GM20000 (cell line): ENCODE measurements around the gene LONRF2.
"Not testable (repeated sequence)": the region's sequence is repeated elsewhere in the genome, so short reads cannot be mapped to it uniquely, and the experiment has no call there.

ENCODE experiments used
- DNase-seq: peaks from one replicate; pipeline ENCODE4 v3.0.0; 2012; ENCODE audit warnings: low spot score
- CTCF ChIP-seq: IDR thresholded peaks from 2 replicates; pipeline ENCODE4 v1.5.1; 2012; ENCODE audit warnings: mild to moderate bottlenecking, control low read depth; ENCODE audit errors: extremely low read depth, missing control alignments

Gene LONRF2

GRCh38 chr2:100321866-100322820 lies at the start of gene LONRF2:
Gene LONRF2 (minus strand): TSS chr2:100322501. CDS start chr2:100322093, 408 bp downstream.
- peak; percentile 36 for DNase-seq
- TF ChIP-seq CTCF: no peak

GRCh38 chr2:100367163-100367562 lies 44.9 kb upstream of the LONRF2 start:
- no peak for TF ChIP-seq CTCF
- DNase-seq: no peak

GRCh38 chr2:100365434-100365833 lies 43.1 kb upstream of the LONRF2 start:
- DNase-seq: no peak
- no peak for TF ChIP-seq CTCF

- not testable (repeated sequence) for DNase-seq
Measured at GRCh38 chr2:100362269-100362668, 40.0 kb upstream of the LONRF2 start.

- DNase-seq: no peak
- no peak for TF ChIP-seq CTCF
Measured at GRCh38 chr2:100359576-100359975, 37.3 kb upstream of the LONRF2 start.

GRCh38 chr2:100358554-100358953 lies 36.3 kb upstream of the LONRF2 start:
- no peak for TF ChIP-seq CTCF
- no peak for DNase-seq

GRCh38 chr2:100352521-100352920 lies 30.2 kb upstream of the LONRF2 start:
- no peak for TF ChIP-seq CTCF
- DNase-seq: no peak
